HCT116 (cell line): ENCODE measurements around the gene COL26A1. TPM values are rescaled to one million over a fixed set of nuclear protein-coding genes. Genes with fewer than 3 reads are reported as not detected.

ENCODE experiments used
- ATAC-seq: fragments of 200-7000 bp; cut with Tn5 transposase; 2 replicates; pipeline ENCODE4 v1.9.1; 2020; ENCODE audit warnings: mild to moderate bottlenecking, moderate library complexity
- BruUV-seq: library from RNA; stranded (reverse); fragments of 400-500 nt; replicated peaks from 2 replicates; lab custom pipeline; 2021; lab: Mats Ljungman, UMichigan
- CTCF ChIA-PET: fragments of 300-600 bp; sonication (Branson Sonifier 250); formaldehyde crosslinking; loops from one replicate; lab custom pipeline; 2021; ENCODE audit warnings: antibody characterized with exemption; lab: Charles Lee
- POLR2A ChIA-PET: fragments of 300-600, 350-600 bp; sonication (Branson Sonifier 250); formaldehyde crosslinking; loops from one replicate; lab custom pipeline; 2021; ENCODE audit warnings: antibody characterized with exemption; lab: Charles Lee
- RAD21 ChIA-PET, 2 experiments: fragments of 300-600 bp; sonication (Branson Sonifier 250); formaldehyde crosslinking; loops; one replicate each; lab custom pipeline; 2023; ENCODE audit warnings: low total read pairs in 2 of 2; ENCODE audit not compliant: uncharacterized antibody in 2 of 2, unreplicated experiment in 2 of 2, low non-redundant PET in 1 of 2; lab: Charles Lee
- DNase-seq: peaks from one replicate; pipeline ENCODE4 v3.0.0-alpha.2; 2010; ENCODE audit warnings: low read depth, low spot score
- H2AFZ ChIP-seq: fragments of 200-600 bp; shearing (Covaris generic), sonication (generic); 2 replicates; pipeline ENCODE4 v1.6.1; 2017; ENCODE audit warnings: low read depth, mixed run types, mixed read lengths, antibody characterized with exemption, low read length; ENCODE audit not compliant: poor library complexity, severe bottlenecking
- H3K27ac ChIP-seq: 2 replicates; pipeline ENCODE4 v1.5.1; 2012; ENCODE audit warnings: low read depth, low read length
- H3K27me3 ChIP-seq: fragments of 200-600 bp; sonication (generic); 2 replicates; pipeline ENCODE4 v1.6.1; 2016; ENCODE audit warnings: mixed run types, low read length, mixed read lengths; ENCODE audit not compliant: insufficient read depth
- H3K36me3 ChIP-seq, 2 experiments: fragments of 200-500 bp in 1 of 2; fragments of 200-600 bp in 1 of 2; sonication (Bioruptor generic) in 1 of 2; sonication (generic) in 1 of 2; 2 replicates each; pipeline versions ENCODE4 v1.5.1 to v1.6.1; 2014 to 2016; ENCODE audit warnings: low read length in 2 of 2, inconsistent platforms in 1 of 2, mixed read lengths in 1 of 2, mixed run types in 1 of 2; ENCODE audit not compliant: insufficient read depth in 2 of 2, control insufficient read depth in 1 of 2
- H3K4me1 ChIP-seq, 2 experiments: fragments of 200-600 bp in 1 of 2; sonication (generic) in 1 of 2; 2 replicates each; pipeline versions ENCODE4 v1.5.1 to v1.6.1; 2012 to 2017; ENCODE audit warnings: low read length in 2 of 2, inconsistent platforms in 1 of 2, mild to moderate bottlenecking in 1 of 2, mixed read lengths in 1 of 2, mixed run types in 1 of 2, moderate library complexity in 1 of 2; ENCODE audit not compliant: insufficient read depth in 2 of 2, control insufficient read depth in 1 of 2
- H3K4me2 ChIP-seq: fragments of 200-600 bp; sonication (generic); 2 replicates; pipeline ENCODE4 v1.6.1; 2017; ENCODE audit warnings: mixed run types, low read length, mixed read lengths
- H3K4me3 ChIP-seq, 2 experiments: fragments of 200-600 bp in 1 of 2; sonication (generic) in 1 of 2; replicated peaks in 1 of 2; 2 replicates each; pipeline ENCODE4 v1.5.1; 2011 to 2016; ENCODE audit warnings: low read length in 2 of 2, control low read depth in 1 of 2, low read depth in 1 of 2, mild to moderate bottlenecking in 1 of 2, mixed read lengths in 1 of 2, mixed run types in 1 of 2
- H3K79me2 ChIP-seq: fragments of 200-600 bp; sonication (generic); 2 replicates; pipeline ENCODE4 v1.6.1; 2017; ENCODE audit warnings: mild to moderate bottlenecking, mixed run types, low read length, moderate library complexity, mixed read lengths; ENCODE audit not compliant: insufficient read depth
- H3K9ac ChIP-seq: fragments of 200-600 bp; sonication (generic); 2 replicates; pipeline ENCODE4 v1.6.1; 2016; ENCODE audit warnings: low read length, mixed read lengths
- H3K9me2 ChIP-seq: fragments of 200-600 bp; sonication (generic), shearing (Covaris generic); 2 replicates; pipeline ENCODE4 v1.6.1; 2017; ENCODE audit warnings: mixed run types, mild to moderate bottlenecking, moderate library complexity; ENCODE audit not compliant: insufficient read depth
- H3K9me3 ChIP-seq, 2 experiments: fragments of 200-500 bp in 1 of 2; fragments of 200-600 bp in 1 of 2; sonication (Bioruptor generic) in 1 of 2; sonication (generic) in 1 of 2; 2 replicates each; pipeline ENCODE4 v1.6.1; 2014 to 2017; ENCODE audit warnings: low read length in 2 of 2, mixed read lengths in 2 of 2, inconsistent platforms in 1 of 2, low read depth in 1 of 2, mild to moderate bottlenecking in 1 of 2, mixed run types in 1 of 2, moderate library complexity in 1 of 2; ENCODE audit not compliant: control insufficient read depth in 1 of 2, insufficient read depth in 1 of 2
- H4K20me1 ChIP-seq: fragments of 200-600 bp; sonication (generic), shearing (Covaris generic); 2 replicates; pipeline ENCODE4 v1.6.1; 2017; ENCODE audit warnings: mixed run types, mild to moderate bottlenecking, moderate library complexity; ENCODE audit not compliant: insufficient read depth
- CBX3 ChIP-seq: IDR thresholded peaks from 2 replicates; pipeline ENCODE4 v1.6.1; 2012; ENCODE audit warnings: low read depth
- CEBPB ChIP-seq: IDR thresholded peaks from 2 replicates; pipeline ENCODE4 v1.6.1; 2012; ENCODE audit warnings: low read depth
- EGR1 ChIP-seq: IDR thresholded peaks from 2 replicates; pipeline ENCODE4 v1.6.1; 2012; ENCODE audit warnings: low read depth
- ELF1 ChIP-seq: IDR thresholded peaks from 2 replicates; pipeline ENCODE4 v1.6.1; 2012; ENCODE audit warnings: low read depth, borderline replicate concordance
- EZH2phosphoT487 ChIP-seq: fragments of 200-600 bp; IDR thresholded peaks from 2 replicates; pipeline ENCODE4 v1.6.1; 2018; ENCODE audit warnings: antibody characterized with exemption, borderline replicate concordance
- JUND ChIP-seq: IDR thresholded peaks from 2 replicates; pipeline ENCODE4 v1.6.1; 2012
- POLR2A ChIP-seq: IDR thresholded peaks from 2 replicates; pipeline ENCODE4 v1.7.0; 2011; ENCODE audit warnings: borderline replicate concordance; ENCODE audit not compliant: insufficient read depth, insufficient read length; ENCODE audit errors: extremely low read depth
- POLR2AphosphoS5 ChIP-seq: IDR thresholded peaks from 2 replicates; pipeline ENCODE4 v1.6.1; 2011; ENCODE audit warnings: mild to moderate bottlenecking, low read depth, low read length, moderate library complexity
- RAD21 ChIP-seq: IDR thresholded peaks from 2 replicates; pipeline ENCODE4 v1.6.1; 2012; ENCODE audit warnings: low read depth, mild to moderate bottlenecking
- SRF ChIP-seq: IDR thresholded peaks from 2 replicates; pipeline ENCODE4 v1.6.1; 2012; ENCODE audit warnings: low read depth
- TCF7L2 ChIP-seq: IDR thresholded peaks from 2 replicates; pipeline ENCODE4 v1.7.0; 2011; ENCODE audit warnings: borderline replicate concordance, inconsistent platforms; ENCODE audit not compliant: insufficient read depth, insufficient read length; ENCODE audit errors: extremely low read depth
- ZFX ChIP-seq: fragments of 450-650 bp; IDR thresholded peaks from 2 replicates; pipeline ENCODE4 v1.6.1; 2017
- intact Hi-C: fragments of 100-400 bp; cut with micrococcal nuclease; formaldehyde crosslinking; loops from 2 replicates; pipeline ENCODE4 v1.10.0; 2022
- total RNA-seq: library from RNA; stranded (reverse); gene quantifications from one replicate; pipeline ENCODE4 v1.2.1, GENCODE V29; 2021; ENCODE audit not compliant: unreplicated experiment
- TF ChIP-seq, protein P1 (sequence below), 3 experiments: fragments of 200-600 bp in 1 of 3; sonication (generic) in 1 of 3; IDR thresholded peaks in 2 of 3; conservative IDR thresholded peaks in 1 of 3; 2 replicates each; pipeline ENCODE4 v1.5.1; 2012 to 2017; ENCODE audit warnings: low read depth in 2 of 3, low read length in 2 of 3, antibody characterized with exemption in 1 of 3, borderline replicate concordance in 1 of 3, control low read depth in 1 of 3, mild to moderate bottlenecking in 1 of 3, mixed read lengths in 1 of 3, mixed run types in 1 of 3, moderate library complexity in 1 of 3; ENCODE audit not compliant: insufficient read depth in 1 of 3
- TF ChIP-seq, protein P2 (sequence below): IDR thresholded peaks from 2 replicates; pipeline ENCODE4 v1.6.1; 2012
- TF ChIP-seq, protein P3 (sequence below): IDR thresholded peaks from 2 replicates; pipeline ENCODE4 v1.6.1; 2011; ENCODE audit warnings: mild to moderate bottlenecking, low read length, moderate library complexity; ENCODE audit not compliant: insufficient replicate concordance; ENCODE audit errors: extremely low read depth
- TF ChIP-seq, protein P4 (sequence below): IDR thresholded peaks from 2 replicates; pipeline ENCODE4 v1.6.1; 2012; ENCODE audit warnings: low read depth

Gene COL26A1
- total RNA-seq, 1 experiment from 2014 or later, result 0.27 TPM

DNA sequence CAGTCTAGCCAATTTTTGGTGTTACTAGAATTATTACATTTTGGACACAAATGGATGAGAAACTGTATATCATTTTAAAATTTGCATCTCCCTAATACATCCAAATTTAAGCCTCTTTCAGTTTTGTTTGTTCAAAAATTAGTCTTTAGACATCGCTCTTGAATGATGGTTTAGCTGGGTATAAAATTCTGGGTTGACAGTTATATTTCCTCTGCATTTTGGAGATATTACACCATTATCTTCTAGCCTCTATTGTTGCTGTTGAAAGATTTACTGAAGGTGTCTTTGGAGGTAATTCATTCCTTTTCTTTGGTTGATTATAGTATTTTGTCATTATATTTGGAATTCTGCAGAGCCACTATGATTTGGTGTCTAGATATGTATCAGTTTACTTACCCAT lies 116.5 kb downstream of the COL26A1 start:
- no TSS peak for BruUV-seq
- H3K4me1 ChIP-seq, result no peaks in the 10 kb centered on the region
- ATAC-seq (no peak), DNase-seq (no peak)
- no peaks in the 10 kb centered on the region for H3K9me2 ChIP-seq
- intact Hi-C loops, result no loop called here
- TF ChIP-seq CBX3 (no peak), JUND (no peak), RAD21 (no peak), POLR2A (no peak), EGR1 (no peak), ZFX (no peak), TCF7L2 (no peak), POLR2AphosphoS5 (no peak), SRF (no peak), EZH2phosphoT487 (no peak), ELF1 (no peak), CEBPB (no peak)
- TF ChIP-seq, protein P1, sequence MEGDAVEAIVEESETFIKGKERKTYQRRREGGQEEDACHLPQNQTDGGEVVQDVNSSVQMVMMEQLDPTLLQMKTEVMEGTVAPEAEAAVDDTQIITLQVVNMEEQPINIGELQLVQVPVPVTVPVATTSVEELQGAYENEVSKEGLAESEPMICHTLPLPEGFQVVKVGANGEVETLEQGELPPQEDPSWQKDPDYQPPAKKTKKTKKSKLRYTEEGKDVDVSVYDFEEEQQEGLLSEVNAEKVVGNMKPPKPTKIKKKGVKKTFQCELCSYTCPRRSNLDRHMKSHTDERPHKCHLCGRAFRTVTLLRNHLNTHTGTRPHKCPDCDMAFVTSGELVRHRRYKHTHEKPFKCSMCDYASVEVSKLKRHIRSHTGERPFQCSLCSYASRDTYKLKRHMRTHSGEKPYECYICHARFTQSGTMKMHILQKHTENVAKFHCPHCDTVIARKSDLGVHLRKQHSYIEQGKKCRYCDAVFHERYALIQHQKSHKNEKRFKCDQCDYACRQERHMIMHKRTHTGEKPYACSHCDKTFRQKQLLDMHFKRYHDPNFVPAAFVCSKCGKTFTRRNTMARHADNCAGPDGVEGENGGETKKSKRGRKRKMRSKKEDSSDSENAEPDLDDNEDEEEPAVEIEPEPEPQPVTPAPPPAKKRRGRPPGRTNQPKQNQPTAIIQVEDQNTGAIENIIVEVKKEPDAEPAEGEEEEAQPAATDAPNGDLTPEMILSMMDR (IDR thresholded peaks at IDR 0.05 in 2 of 3, conservative IDR thresholded peaks at IDR 0.05 in 1 of 3; ENCODE audit: borderline replicate concordance in 1 of 3, insufficient read depth in 1 of 3, low read depth in 2 of 3, low read length in 2 of 3), result no peak
- TF ChIP-seq, protein P2, sequence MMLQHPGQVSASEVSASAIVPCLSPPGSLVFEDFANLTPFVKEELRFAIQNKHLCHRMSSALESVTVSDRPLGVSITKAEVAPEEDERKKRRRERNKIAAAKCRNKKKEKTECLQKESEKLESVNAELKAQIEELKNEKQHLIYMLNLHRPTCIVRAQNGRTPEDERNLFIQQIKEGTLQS, result no peak
- TF ChIP-seq, protein P3, sequence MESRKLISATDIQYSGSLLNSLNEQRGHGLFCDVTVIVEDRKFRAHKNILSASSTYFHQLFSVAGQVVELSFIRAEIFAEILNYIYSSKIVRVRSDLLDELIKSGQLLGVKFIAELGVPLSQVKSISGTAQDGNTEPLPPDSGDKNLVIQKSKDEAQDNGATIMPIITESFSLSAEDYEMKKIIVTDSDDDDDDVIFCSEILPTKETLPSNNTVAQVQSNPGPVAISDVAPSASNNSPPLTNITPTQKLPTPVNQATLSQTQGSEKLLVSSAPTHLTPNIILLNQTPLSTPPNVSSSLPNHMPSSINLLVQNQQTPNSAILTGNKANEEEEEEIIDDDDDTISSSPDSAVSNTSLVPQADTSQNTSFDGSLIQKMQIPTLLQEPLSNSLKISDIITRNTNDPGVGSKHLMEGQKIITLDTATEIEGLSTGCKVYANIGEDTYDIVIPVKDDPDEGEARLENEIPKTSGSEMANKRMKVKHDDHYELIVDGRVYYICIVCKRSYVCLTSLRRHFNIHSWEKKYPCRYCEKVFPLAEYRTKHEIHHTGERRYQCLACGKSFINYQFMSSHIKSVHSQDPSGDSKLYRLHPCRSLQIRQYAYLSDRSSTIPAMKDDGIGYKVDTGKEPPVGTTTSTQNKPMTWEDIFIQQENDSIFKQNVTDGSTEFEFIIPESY, result no peak
- TF ChIP-seq, protein P4, sequence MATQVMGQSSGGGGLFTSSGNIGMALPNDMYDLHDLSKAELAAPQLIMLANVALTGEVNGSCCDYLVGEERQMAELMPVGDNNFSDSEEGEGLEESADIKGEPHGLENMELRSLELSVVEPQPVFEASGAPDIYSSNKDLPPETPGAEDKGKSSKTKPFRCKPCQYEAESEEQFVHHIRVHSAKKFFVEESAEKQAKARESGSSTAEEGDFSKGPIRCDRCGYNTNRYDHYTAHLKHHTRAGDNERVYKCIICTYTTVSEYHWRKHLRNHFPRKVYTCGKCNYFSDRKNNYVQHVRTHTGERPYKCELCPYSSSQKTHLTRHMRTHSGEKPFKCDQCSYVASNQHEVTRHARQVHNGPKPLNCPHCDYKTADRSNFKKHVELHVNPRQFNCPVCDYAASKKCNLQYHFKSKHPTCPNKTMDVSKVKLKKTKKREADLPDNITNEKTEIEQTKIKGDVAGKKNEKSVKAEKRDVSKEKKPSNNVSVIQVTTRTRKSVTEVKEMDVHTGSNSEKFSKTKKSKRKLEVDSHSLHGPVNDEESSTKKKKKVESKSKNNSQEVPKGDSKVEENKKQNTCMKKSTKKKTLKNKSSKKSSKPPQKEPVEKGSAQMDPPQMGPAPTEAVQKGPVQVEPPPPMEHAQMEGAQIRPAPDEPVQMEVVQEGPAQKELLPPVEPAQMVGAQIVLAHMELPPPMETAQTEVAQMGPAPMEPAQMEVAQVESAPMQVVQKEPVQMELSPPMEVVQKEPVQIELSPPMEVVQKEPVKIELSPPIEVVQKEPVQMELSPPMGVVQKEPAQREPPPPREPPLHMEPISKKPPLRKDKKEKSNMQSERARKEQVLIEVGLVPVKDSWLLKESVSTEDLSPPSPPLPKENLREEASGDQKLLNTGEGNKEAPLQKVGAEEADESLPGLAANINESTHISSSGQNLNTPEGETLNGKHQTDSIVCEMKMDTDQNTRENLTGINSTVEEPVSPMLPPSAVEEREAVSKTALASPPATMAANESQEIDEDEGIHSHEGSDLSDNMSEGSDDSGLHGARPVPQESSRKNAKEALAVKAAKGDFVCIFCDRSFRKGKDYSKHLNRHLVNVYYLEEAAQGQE, result no peak
- no peak overlapping the region for H2AFZ ChIP-seq
- no peak overlapping the region for H3K9ac ChIP-seq
- no peaks in the 10 kb centered on the region for H3K36me3 ChIP-seq
- H3K4me3 ChIP-seq, result no peak overlapping the region
- no peaks in the 10 kb centered on the region for H3K79me2 ChIP-seq
- no peak overlapping the region for H3K27ac ChIP-seq
- H3K9me3 ChIP-seq, result peaks cover 4 to 9% of the 10 kb centered on the region in 2 experiments; a peak in 1 of 4 replicates
- RAD21 ChIA-PET, result no interaction called here
- no peaks in the 10 kb centered on the region for H3K27me3 ChIP-seq
- H3K4me2 ChIP-seq, result no peak overlapping the region
- POLR2A ChIA-PET, result no interaction called here
- CTCF ChIA-PET, result interaction anchor here (0.6 kb wide), 1 partner anchor 22 kb away, joined by 3 read pairs; no protein-coding TSS in a partner anchor
- no peaks in the 10 kb centered on the region for H4K20me1 ChIP-seq
